Neural progenitor cell (in vitro differentiated cells): ENCODE results near the gene PPP2R2B. TPM values are rescaled to one million over a fixed set of nuclear protein-coding genes. Genes with fewer than 3 reads are reported as not detected.

Source experiments
- DNase-seq: peaks from one replicate; pipeline ENCODE4 v3.0.0-alpha.2; 2016; ENCODE audit warnings: low spot score
- H2AFZ ChIP-seq: fragments of 200-600 bp; sonication (generic); replicated peaks from 2 replicates; pipeline ENCODE4 v1.6.1; 2016; ENCODE audit warnings: antibody characterized with exemption
- H3F3A ChIP-seq: fragments of 200-600 bp; sonication (generic); 2 replicates; pipeline ENCODE4 v1.6.1; 2016; ENCODE audit warnings: antibody characterized with exemption, low read depth
- H3K27ac ChIP-seq: fragments of 200-600 bp; sonication (generic); 2 replicates; pipeline ENCODE4 v1.5.1; 2016; ENCODE audit warnings: mild to moderate bottlenecking
- H3K27me3 ChIP-seq: fragments of 200-600 bp; sonication (generic); 2 replicates; pipeline ENCODE4 v1.6.1; 2016; ENCODE audit warnings: mild to moderate bottlenecking, moderate library complexity
- H3K36me3 ChIP-seq: fragments of 200-600 bp; sonication (generic); 2 replicates; pipeline ENCODE4 v1.5.1; 2016
- H3K4me1 ChIP-seq: fragments of 200-600 bp; sonication (generic); 2 replicates; pipeline ENCODE4 v1.6.1; 2016; ENCODE audit warnings: mixed run types
- H3K4me2 ChIP-seq: fragments of 200-600 bp; sonication (generic); 2 replicates; pipeline ENCODE4 v1.6.1; 2016
- H3K4me3 ChIP-seq: fragments of 200-600 bp; sonication (generic); 2 replicates; pipeline ENCODE4 v1.5.1; 2016
- H3K79me2 ChIP-seq: fragments of 200-600 bp; sonication (generic); 2 replicates; pipeline ENCODE4 v1.6.1; 2016; ENCODE audit warnings: low read depth
- H3K9ac ChIP-seq: fragments of 200-600 bp; sonication (generic); 2 replicates; pipeline ENCODE4 v1.6.1; 2016
- H3K9me3 ChIP-seq: fragments of 200-600 bp; sonication (generic); 2 replicates; pipeline ENCODE4 v1.5.1; 2016; ENCODE audit warnings: low read depth
- H4K20me1 ChIP-seq: fragments of 200-600 bp; sonication (generic); 2 replicates; pipeline ENCODE4 v1.6.1; 2016; ENCODE audit warnings: low read depth
- H3K27ac Mint-ChIP-seq: 3 replicates; pipeline ENCODE4 v1.8.0; 2021; ENCODE audit warnings: mixed read lengths
- H3K27me3 Mint-ChIP-seq: 2 replicates; pipeline ENCODE4 v1.8.0; 2022; ENCODE audit warnings: low read depth, mild to moderate bottlenecking, inconsistent platforms, moderate library complexity, mixed read lengths; ENCODE audit not compliant: insufficient read depth
- H3K36me3 Mint-ChIP-seq: 3 replicates; pipeline ENCODE4 v1.8.0; 2021; ENCODE audit warnings: mixed read lengths
- H3K4me1 Mint-ChIP-seq: 3 replicates; pipeline ENCODE4 v1.8.0; 2021; ENCODE audit warnings: mixed read lengths
- H3K4me3 Mint-ChIP-seq: 3 replicates; pipeline ENCODE4 v1.8.0; 2021; ENCODE audit warnings: mild to moderate bottlenecking, moderate library complexity, mixed read lengths
- H3K9me3 Mint-ChIP-seq: 3 replicates; pipeline ENCODE4 v1.8.0; 2020; ENCODE audit warnings: mixed read lengths
- EZH2 ChIP-seq: fragments of 200-600 bp; sonication (generic); IDR thresholded peaks from 2 replicates; pipeline ENCODE4 v1.6.1; 2017; ENCODE audit warnings: antibody characterized with exemption, mild to moderate bottlenecking, moderate library complexity
- EZH2phosphoT487 ChIP-seq: fragments of 200-600 bp; sonication (generic); IDR thresholded peaks from 2 replicates; pipeline ENCODE4 v1.6.1; 2017; ENCODE audit warnings: antibody characterized with exemption
- total RNA-seq: library from RNA; depleted of rRNA; stranded (reverse); fragments of >200 nt; gene quantifications from 2 replicates; pipeline ENCODE4 v1.2.3, GENCODE V29; 2015; ENCODE audit warnings: low replicate concordance
- TF ChIP-seq, protein P1 (sequence below): fragments of 200-600 bp; sonication (generic); IDR thresholded peaks from 2 replicates; pipeline ENCODE4 v1.5.1; 2017; ENCODE audit warnings: antibody characterized with exemption, mild to moderate bottlenecking

The PPP2R2B gene
- total RNA-seq, 1 donor from 2014 or later: 26.6 TPM

DNA sequence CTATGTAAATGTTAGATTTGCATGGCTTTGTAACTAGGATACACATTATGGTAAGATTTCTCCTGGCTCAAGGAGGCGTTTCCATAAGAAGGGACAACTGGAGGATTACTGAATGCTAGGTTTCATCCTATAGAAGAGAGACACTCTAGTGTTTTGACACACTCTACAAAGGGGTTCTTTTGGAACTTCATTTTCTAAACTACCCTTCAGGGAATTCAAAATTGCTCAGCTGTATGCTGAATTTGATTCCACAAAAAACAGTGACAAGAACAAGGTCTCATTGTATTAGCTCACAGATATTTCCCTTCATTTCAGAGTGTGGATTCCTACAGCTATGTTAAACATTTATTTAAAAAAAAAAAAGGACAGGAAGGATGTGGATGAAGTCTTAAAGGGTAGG, 151.7 kb downstream of the PPP2R2B start:
- Mint-ChIP-seq H3K9me3 (peaks cover 28% of the 10 kb centered on the region), H3K4me3 (no peak overlapping the region), H3K36me3 (peaks cover 14% of the 10 kb centered on the region), H3K27me3 (peaks cover 4% of the 10 kb centered on the region), H3K4me1 (peaks cover 24% of the 10 kb centered on the region), H3K27ac (no peak overlapping the region)
- H3K36me3 ChIP-seq: no peaks in the 10 kb centered on the region
- no peaks in the 10 kb centered on the region for H4K20me1 ChIP-seq
- H3K27ac ChIP-seq: no peak overlapping the region
- H3K4me1 ChIP-seq: no peaks in the 10 kb centered on the region
- no peaks in the 10 kb centered on the region for H3K9me3 ChIP-seq
- no peak overlapping the region for H2AFZ ChIP-seq
- H3K4me2 ChIP-seq: no peak overlapping the region
- TF ChIP-seq, protein P1, sequence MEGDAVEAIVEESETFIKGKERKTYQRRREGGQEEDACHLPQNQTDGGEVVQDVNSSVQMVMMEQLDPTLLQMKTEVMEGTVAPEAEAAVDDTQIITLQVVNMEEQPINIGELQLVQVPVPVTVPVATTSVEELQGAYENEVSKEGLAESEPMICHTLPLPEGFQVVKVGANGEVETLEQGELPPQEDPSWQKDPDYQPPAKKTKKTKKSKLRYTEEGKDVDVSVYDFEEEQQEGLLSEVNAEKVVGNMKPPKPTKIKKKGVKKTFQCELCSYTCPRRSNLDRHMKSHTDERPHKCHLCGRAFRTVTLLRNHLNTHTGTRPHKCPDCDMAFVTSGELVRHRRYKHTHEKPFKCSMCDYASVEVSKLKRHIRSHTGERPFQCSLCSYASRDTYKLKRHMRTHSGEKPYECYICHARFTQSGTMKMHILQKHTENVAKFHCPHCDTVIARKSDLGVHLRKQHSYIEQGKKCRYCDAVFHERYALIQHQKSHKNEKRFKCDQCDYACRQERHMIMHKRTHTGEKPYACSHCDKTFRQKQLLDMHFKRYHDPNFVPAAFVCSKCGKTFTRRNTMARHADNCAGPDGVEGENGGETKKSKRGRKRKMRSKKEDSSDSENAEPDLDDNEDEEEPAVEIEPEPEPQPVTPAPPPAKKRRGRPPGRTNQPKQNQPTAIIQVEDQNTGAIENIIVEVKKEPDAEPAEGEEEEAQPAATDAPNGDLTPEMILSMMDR: no peak
- H3K79me2 ChIP-seq: no peaks in the 10 kb centered on the region
- no peak overlapping the region for H3K9ac ChIP-seq
- H3K4me3 ChIP-seq: no peak overlapping the region
- no peak for DNase-seq
- no peaks in the 10 kb centered on the region for H3F3A ChIP-seq
- H3K27me3 ChIP-seq: no peaks in the 10 kb centered on the region

DNA sequence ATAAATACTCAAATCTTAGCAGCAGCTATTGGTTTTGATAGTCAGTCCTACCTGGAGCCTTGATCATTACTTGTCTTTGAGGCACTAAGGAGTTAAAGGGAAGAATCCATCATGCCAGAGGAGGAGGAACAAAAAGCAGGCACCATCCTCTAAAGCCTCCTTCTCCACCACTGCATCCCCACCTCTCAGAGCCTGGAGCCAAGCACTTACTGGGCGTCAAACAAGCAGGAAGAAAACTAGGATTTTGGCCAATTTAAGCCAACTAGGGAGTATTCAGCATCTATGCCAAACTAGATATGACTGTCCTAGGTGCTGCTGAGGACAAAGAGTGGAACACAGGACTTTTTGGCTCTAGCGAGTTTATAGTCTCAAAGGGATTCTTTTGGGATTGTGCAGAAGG, 152.5 kb downstream of the PPP2R2B start:
- Histone ChIP-seq H2AFZ (no peak overlapping the region), H3K9ac (no peak overlapping the region), H3K36me3 (no peaks in the 10 kb centered on the region), H3K9me3 (no peaks in the 10 kb centered on the region), H3F3A (no peaks in the 10 kb centered on the region), H3K4me3 (no peak overlapping the region), H3K27me3 (no peaks in the 10 kb centered on the region), H3K4me2 (no peak overlapping the region), H3K79me2 (no peaks in the 10 kb centered on the region), H3K27ac (no peak overlapping the region), H4K20me1 (no peaks in the 10 kb centered on the region), H3K4me1 (no peaks in the 10 kb centered on the region)
- Mint-ChIP-seq H3K4me3 (no peak overlapping the region), H3K4me1 (peaks cover 18% of the 10 kb centered on the region), H3K9me3 (peaks cover 28% of the 10 kb centered on the region), H3K27ac (no peak overlapping the region), H3K27me3 (peaks cover 4% of the 10 kb centered on the region), H3K36me3 (peaks cover 14% of the 10 kb centered on the region)
- TF ChIP-seq EZH2 (no peak), EZH2phosphoT487 (no peak)
- TF ChIP-seq, protein P1: no peak
- no peak for DNase-seq

DNA sequence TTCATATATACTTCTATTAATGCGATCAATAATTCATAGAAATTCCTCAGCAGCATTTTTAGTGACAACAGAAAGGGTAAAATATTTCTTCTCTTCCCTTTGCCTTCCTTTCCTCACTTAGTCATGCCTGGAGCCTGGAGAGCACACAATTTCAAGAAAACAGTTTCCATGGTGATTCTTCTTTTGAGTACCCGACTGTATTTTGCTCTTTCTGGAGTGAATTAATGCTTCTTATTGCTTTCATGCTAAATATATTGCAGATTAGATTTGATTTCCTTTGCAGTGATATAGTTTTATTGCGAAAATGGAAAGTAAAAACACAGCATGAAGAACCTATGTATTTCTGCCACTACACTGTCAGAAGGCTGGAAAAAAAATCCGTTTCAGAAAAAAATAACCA, 153.5 kb downstream of the PPP2R2B start:
- H3K9me3 ChIP-seq: no peaks in the 10 kb centered on the region
- peaks cover 18% of the 10 kb centered on the region for H3K4me1 Mint-ChIP-seq
- no peak overlapping the region for H3K4me3 Mint-ChIP-seq
- no peaks in the 10 kb centered on the region for H3K4me1 ChIP-seq
- H3K36me3 Mint-ChIP-seq: peaks cover 8% of the 10 kb centered on the region
- H3K4me2 ChIP-seq: no peak overlapping the region
- no peak for DNase-seq
- H3K4me3 ChIP-seq: no peak overlapping the region
- peak overlapping the region; percentile 13 for H3K27ac Mint-ChIP-seq
- no peaks in the 10 kb centered on the region for H3K79me2 ChIP-seq
- H2AFZ ChIP-seq: no peak overlapping the region
- H3K36me3 ChIP-seq: no peaks in the 10 kb centered on the region
- H4K20me1 ChIP-seq: no peaks in the 10 kb centered on the region
- no peaks in the 10 kb centered on the region for H3F3A ChIP-seq
- no peak overlapping the region for H3K27ac ChIP-seq
- peaks cover 19% of the 10 kb centered on the region for H3K9me3 Mint-ChIP-seq
- TF ChIP-seq EZH2phosphoT487 (no peak), EZH2 (no peak)
- TF ChIP-seq, protein P1: no peak
- peaks cover 4% of the 10 kb centered on the region for H3K27me3 Mint-ChIP-seq
- H3K9ac ChIP-seq: no peak overlapping the region
- H3K27me3 ChIP-seq: no peaks in the 10 kb centered on the region
